Stimulated activated CD8-positive, alpha-beta memory T cell treated with anti-CD3 and anti-CD28 coated beads, Interleukin-12 subunit alpha, Interleukin-12 subunit beta, amount 100 ng/mL, for 4 hours (primary cell): ENCODE data around the gene PDXP.
"Not testable (repeated sequence)": the region's sequence is repeated elsewhere in the genome, so short reads cannot be mapped to it uniquely, and the experiment has no call there.

ENCODE experiments used
- DNase-seq: peaks from one replicate; pipeline ENCODE4 v3.0.0-alpha.2; 2020; ENCODE audit warnings: low read depth

The PDXP gene

GRCh38 chr22:37647317-37647716, 11.2 kb upstream of the PDXP start:
- no peak for DNase-seq

- DNase-seq: no peak
Observed at GRCh38 chr22:37647928-37648327, 10.6 kb upstream of the PDXP start.

GRCh38 chr22:37650463-37651136, 7.9 kb upstream of the PDXP start:
- DNase-seq: no peak

DNA sequence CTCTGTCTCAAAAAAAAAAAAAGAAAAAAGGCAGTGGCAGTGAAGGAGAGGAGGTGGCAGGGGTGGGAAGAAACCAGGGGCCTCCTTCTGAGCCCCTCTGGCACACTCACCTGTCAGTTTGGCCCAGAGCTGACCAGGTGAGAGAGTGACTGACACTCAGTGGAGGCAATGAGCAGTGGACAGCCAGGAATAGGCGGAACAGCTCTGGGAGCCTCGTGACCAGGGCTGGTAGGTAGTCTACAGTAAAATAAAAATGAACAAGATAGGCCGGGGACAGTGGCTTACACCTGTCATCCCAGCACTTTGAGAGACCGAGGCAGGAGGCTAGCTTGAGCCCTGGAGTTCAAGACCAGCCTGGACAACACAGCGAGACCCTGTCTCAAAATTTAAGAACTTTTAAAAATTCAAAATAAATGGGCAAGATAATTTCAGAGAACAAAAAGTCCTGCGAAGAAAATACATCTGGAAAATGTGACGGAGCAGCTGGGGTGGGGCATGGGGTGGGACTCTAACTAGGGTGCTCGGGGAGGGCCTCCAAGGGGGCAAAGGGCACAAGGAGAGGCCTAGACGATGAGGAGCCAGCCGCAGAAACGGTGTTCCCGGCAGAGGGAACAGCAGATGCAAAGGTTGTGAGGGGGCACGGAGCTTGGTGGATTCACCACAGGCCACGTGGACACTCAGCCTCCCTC, 3.8 kb upstream of the PDXP start:
- no peak for DNase-seq

- no peak for DNase-seq
Observed at GRCh38 chr22:37655252-37655563, 3.3 kb upstream of the PDXP start.

GRCh38 chr22:37656583-37656982, 1.9 kb upstream of the PDXP start:
- not testable (repeated sequence) for DNase-seq

GRCh38 chr22:37657590-37658132, 862 bp upstream of the PDXP start:
- no peak for DNase-seq

GRCh38 chr22:37659066-37659896, 758 bp downstream of the PDXP start:
- DNase-seq: no peak

DNA sequence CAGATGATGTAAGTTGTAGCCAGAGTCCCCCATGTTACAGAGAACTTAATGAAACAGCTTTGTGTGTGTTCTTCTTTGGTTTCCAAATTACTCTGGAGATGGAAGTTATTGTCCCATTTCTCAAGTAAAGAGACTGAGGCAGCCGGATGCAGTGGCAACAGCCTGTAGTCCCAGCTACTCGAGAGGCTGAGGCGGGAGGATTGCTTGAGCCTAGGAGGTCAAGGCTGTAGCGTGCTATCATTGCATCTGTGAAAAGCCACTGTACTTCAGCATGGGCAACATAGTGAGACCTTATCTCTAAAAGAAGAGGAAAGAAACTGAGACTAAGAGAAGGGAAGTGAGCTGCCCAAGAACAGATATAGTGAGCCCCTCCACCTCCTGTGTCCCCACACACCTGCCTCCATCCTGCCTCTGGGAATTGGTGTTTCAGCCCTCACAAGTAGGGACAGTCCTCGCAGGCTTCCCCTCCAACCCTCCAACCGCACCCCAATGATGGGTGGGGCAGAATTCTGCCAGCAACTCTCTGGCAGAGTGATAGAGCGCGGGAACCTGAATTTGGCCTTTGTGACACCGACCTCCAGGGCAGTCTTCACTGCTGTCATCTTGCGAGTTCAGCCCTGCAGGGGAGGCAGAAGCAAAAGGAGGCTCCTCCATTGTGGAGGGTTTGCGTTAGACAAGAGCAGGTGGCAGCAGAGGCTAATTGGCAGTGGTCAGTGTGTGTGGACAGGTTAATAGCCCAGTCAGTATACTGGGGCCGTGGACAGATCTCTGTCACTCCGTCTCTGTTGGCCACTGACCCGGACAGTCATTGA, 1.6 kb downstream of the PDXP start:
- DNase-seq: no peak

GRCh38 chr22:37660709-37661045, 2.2 kb downstream of the PDXP start:
- DNase-seq: no peak

- no peak for DNase-seq
Observed at GRCh38 chr22:37661160-37661924, 2.8 kb downstream of the PDXP start.

- no peak for DNase-seq
Observed at GRCh38 chr22:37662039-37662438, 3.5 kb downstream of the PDXP start.

- DNase-seq: no peak
Observed at GRCh38 chr22:37663521-37664140, 5.1 kb downstream of the PDXP start.

DNA sequence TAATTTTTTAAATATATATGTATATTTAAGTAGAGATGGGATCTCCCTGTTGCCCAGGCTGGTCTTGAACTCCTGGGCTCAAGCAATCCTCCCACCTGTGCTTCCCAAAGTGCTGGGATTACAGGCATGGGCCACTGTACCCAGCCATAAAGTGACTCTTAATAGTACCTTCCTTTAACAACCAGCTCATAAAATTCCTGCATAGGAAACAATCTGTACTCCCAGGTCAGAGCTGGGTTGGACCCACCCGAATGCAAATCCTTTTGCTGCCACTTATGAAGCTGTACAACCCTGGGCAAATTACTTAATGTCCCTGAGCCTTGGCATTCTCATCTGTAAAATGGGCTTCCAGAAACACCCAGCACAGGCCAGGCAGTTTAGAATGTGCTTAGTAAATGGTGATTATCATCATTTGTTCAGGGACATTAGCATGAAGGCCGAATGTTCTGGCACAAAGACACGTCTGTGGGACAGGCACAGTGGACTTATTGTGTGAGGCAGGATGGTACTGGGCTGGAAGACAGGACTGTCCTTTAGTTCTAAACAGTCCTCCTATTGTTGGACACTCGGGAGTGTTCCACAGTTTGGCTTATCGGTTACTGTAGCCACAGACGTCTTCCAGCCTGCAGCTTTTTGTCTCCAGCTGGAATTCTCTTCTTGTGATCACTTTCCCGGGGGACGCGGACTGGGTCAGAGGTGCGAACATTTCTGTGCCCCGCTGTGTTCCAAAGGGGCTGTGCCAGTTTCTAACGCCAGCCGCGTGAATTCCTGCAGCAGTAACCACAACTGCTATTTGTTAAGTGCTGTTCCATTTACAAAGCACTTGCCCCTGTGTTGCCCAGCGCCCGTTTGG, 6.0 kb downstream of the PDXP start:
- DNase-seq: no peak

GRCh38 chr22:37665487-37665886, 7.0 kb downstream of the PDXP start:
- DNase-seq: no peak

DNA sequence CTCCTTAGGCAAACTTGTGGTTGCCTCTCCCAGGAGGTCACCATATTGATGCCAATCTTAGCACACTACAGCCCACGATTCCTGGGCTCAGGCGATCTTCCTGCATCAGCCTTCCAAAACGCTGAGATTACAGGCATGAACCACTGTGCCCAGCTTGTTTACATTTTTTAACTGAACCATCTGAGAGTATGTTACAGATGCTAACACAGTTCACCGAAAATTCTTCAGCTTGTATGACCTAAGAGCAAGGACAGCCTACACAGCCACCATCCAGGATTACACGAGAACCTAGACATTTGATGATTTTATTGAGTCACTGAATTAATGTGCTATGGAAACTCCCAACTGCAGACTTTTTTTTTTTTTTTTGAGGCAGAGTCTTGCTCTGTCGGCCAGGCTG, 11.1 kb downstream of the PDXP start:
- no peak for DNase-seq

DNA sequence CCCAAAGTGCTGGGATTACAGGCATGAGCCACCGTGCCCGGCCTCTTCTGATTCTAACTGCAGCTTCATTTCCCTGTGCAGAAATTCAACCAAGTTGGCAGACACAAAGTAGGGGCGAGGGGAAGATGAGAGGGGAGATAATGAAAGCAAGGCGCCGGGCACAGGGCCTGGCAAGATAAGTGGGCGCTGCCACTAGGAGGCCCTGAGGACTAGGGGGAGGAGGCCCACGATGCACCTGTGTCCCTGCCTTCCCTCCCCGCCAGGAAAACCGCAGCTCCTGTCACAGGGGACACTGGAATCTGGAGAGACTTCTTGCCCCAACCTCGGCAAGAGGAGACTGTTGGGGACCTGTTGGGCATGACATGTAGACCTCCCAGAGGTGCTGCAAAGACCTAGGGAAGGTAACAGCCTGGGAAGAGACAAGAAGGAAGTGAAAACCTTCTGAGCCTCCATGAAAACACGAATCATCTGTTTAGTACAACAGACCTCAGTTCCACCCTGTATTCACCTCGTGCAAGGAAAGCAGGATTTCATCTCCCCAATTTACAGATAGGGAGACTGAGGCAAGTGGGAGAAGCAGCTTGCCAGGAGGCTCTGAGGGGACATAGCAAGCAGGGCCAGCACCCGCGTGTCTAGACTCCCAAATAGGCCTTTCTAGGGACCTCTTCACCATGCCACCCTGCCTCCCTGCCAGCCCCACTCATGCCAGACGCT, 13.8 kb downstream of the PDXP start:
- no peak for DNase-seq

DNA sequence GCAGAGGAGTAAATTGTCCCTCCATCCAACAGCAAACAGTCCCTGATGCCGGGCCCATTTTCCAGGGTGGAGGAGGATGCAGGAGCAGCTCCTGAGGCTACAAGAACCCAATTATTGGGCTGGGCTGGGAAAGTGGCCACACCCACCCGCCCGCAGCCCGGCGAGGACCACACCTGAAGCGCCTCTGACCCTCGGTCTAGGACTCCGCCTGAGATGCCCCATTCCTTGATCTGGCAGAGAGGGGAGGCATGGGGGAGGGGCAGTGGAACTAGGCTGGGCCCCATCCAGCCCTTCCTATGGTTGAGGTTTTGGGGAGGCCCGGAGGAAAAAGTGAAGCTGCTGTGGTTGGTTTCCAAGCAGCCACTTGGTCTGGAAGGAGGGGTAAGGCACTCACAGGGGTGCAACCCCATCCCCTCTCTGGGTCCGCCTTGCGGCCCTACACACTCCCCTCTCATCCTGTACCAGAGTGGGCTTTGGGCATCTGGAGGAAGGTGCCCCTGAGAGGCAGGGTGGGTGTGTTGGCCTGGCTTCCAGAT, 14.5 kb downstream of the PDXP start:
- no peak for DNase-seq

DNA sequence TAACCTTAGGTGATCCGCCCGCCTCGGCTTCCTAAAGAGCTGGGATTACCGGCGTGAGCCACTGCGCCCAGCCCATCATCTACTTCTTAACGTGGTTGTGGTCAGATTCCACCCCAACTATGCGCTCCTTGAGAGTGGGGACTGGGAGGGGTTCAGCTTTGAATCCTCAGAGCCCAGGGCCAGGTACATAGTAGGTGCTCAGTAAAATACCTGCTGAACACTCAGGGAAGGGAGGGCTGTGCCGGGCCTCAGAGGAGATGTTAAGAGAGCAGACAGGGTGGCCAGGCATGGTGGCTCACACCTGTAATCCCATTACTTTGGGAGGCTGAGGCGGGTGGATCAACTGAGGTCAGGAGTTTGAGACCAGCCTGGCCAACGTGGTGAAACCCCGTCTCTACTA, 15.7 kb downstream of the PDXP start:
- no peak for DNase-seq
